HCEC 1CT (cell line): ENCODE measurements around the gene COL6A1.

Experiments
- DNase-seq: peaks from one replicate; pipeline ENCODE4 v3.0.0-alpha.2; 2017

COL6A1 gene

GRCh38 chr21:45981151-45982091 is at the start of gene COL6A1:
TSS of gene COL6A1 (plus strand) at chr21:45981770. CDS start at chr21:45981851, 81 bp downstream.
- peak; percentile 89 for DNase-seq

DNA sequence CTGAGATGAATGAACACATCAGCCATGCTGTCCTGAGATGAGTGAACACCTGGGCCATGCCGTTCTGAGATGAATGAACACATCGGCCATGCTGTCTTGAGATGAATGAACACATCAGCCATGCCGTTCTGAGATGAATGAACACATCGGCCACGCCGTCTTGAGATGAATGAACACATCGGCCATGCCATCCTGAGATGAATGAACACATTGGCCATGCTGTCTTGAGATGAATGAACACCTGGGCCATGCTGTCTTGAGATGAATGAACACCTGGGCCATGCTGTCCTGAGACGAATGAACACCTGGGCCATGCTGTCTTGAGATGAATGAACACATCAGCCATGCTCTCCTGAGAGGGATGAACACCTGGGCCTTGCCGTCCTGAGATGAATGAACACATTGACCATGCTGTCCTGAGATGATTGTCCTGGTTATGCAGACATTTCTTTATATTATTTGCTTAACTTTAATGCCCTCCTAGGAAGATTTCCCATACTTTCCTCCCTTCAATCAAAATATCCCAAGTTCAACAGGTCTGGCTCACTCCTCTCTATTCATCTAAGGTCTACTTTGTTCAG is 48.6 kb upstream of the COL6A1 start:
- no peak for DNase-seq

- no peak for DNase-seq
Measured at GRCh38 chr21:45934085-45934484, 47.5 kb upstream of the COL6A1 start.

GRCh38 chr21:45934554-45934953 is 47.0 kb upstream of the COL6A1 start:
- DNase-seq = no peak

DNA sequence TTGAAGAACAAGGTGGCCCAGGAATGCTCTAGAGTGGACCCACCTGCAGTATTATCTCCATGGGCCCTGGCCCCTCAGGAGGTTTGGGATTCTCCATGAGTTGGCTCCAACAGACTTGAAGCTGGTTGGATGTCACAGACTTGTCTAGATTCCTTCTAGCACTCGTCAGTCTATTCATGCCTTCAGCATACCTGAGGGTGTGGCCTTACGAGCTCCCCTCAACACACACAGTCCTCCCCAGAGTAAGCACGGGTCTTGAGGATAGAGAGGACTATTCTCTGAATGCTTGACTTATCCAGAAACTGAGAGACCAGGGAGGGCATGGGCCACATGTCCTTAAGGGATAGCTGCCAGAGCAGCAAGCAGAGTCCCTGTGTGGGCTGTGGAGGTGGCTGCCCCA is 45.9 kb upstream of the COL6A1 start:
- DNase-seq = no peak

DNA sequence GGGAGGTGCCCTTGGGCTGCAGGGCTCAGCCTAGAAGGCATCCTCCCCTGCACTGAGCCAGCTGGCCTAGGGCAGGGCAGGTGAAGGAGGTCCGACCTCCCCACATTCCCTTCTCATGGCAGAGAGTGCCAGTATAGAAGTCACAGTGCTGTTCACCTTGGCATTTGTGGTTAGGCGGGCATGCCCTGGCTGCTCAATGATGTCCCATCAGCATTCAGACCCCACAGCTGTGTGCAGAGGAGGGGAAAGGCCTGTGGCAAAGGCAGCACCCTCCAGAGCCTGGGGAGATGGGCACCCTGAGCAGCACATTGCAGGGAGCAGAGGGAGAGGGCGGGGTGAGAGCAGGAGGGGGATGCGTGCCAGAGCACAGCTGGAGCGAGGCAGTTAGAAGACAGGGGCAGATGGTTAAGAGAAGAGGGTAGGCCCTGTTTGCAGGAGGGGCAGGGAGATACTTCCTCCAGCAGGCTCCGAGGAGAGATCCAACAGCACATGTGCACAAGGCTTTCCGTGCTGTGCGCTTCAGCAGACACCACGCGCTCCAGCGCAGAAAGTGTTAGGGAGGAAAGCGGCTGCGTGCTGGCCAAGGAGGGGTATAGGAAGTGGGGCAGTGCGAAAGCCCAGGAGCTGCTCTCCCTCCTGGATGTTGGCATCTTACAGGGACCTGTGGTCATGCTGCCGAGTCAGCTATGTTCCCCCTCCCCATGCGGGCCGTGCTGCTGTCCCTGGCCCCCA is 43.7 kb upstream of the COL6A1 start:
- no peak for DNase-seq

DNA sequence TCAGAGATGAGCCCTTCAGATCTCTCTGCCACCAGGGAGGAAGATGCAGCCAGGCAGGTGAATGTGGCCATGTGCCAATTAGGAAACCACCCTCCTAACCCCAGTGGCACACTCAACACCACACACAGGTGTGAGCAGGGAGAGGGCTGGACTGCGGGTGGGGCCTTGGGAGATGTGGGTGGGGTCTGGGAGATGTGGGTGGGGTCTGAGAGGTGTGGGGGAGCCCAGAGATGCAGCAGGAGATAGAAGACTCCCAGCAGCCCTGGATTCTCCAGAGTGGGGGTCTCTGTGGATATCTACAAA is 43.2 kb upstream of the COL6A1 start:
- DNase-seq = no peak

DNA sequence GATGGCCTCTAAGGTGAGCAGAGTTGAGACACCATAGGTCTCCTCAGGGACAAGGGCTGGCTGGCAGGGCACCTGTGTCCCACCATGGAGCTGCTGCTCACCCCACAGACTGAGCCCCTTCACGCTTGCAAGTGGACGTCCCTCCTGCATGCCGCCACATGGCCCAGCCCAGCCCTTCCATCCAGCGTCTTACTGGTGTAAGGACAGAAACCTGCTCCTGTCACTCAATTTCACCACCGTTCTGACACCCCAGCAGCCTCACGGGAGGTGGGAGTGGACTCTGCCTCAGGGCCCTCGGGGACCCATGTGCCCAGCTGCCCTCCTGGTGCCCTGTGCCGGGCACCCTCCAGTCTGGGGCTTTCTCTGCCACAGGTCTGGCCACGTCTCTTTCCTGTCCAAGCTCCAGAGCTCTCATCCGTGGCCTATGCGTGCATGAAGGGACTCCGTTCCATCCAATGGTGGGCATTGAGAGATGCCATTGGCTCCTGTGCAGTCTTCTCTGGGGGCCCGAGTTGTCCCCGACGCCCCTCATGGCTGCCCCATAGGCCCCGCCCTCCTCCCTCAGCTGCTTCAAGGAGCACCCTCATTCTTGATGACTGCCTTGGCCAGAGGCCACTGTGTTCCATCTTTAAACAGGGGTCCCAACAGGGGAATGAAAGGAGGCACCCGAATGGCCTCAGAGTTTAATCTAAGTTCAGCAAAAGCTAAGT is 42.6 kb upstream of the COL6A1 start:
- no peak for DNase-seq

DNA sequence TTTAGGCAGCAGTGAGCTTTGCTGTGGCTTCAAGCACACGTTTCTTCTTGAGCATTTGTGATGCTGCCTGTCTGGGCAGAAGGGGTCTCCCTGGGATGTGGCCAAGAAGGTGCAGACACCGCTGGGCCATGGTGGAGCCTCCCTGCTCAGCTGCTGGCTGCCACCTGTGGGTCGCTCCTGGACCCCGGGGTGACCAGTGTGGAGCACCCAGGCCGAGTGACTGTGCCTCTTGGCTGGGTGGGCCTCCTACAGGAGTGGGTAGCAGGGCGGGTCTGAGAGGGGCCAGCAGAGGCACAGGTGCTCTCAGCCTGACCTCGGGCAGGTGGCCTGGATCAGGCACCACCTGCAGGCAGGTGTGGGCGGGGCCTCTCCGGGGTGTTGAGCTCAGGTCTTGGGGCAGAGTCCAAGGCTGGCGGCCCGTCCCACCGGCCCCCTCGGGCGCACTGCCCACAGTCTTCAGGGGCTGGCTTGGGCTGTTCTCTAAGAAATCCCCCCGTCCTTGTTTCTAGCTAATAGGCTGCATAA is 42.0 kb upstream of the COL6A1 start:
- DNase-seq = no peak

- no peak for DNase-seq
Measured at GRCh38 chr21:45940091-45940490, 41.5 kb upstream of the COL6A1 start.

DNA sequence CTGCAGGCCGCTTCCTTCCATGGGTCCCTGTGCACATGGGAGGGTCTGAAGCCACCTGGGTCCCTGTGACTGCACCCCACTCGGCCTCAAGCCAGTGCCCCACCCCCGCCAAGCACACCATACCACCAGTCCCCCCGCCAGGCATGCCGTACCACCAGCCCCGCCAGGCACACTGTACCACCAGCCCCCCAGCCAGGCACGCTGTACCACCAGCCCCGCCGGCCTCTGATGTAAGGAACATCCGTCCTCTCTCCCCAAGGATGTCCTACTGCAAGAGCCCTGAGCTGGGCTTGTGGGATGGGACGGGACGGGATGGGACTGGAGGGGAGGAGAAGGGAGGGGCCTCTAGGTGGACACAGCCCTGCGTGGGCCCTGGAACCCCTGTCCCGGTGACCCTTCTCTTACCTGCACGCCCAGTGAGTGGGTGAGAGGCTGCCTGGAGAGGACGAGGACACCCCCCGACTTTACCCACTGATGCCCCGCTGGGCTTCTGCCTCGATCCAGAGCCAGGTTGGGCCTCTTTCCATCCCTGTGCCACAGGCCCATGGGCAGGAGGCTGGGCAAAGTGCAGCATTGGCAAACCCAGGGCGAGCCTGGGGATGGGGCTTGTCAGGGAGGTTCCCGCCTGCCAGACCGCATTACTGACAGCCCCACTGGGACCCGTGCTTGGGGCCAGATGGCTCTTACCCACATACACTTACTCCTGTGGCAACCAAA is 40.8 kb upstream of the COL6A1 start:
- no peak for DNase-seq

- DNase-seq = no peak
Measured at GRCh38 chr21:45941338-45941710, 40.2 kb upstream of the COL6A1 start.

DNA sequence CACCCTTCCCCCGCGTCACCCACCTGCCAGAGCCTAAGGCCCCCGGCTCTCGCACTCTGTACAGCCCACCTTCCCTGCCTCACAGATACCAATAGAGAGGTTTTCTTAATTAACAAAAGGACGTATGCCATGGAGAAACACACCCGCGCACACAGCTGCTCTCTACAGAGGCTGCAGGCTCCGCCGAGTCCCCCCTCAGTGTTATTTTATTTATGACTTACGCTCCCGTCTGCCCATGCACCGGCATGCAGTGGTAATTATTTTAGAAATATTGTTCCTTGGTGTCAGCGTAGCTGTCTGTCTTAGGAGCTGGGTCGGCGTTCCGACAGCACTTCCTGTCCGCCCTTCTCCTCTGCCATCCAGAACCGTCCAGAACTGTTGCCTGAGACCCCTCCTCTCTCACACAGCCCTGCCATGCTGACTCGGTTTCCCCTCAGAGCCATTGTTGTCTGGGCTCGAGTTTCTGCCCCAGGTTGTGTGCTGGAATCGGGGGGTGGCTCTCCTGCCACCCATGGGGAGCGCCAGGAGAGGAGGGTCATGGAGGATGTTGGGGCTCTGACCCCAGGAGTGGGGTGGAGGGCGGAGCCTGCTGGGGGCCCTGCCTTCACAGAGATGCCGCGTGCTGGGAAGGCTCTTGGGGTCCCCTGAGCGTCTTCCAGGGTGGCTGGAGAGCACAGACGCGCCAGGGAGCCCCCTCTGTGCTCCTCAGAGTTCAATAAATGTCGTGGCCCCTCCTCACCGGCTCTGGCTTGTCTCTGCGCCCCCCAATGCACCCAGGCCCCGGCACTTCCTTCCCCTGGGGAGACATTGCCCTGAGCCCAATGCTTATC is 39.6 kb upstream of the COL6A1 start:
- no peak for DNase-seq

- no peak for DNase-seq
Measured at GRCh38 chr21:45942755-45943629, 38.6 kb upstream of the COL6A1 start.

- no peak for DNase-seq
Measured at GRCh38 chr21:45943630-45944540, 37.7 kb upstream of the COL6A1 start.

DNA sequence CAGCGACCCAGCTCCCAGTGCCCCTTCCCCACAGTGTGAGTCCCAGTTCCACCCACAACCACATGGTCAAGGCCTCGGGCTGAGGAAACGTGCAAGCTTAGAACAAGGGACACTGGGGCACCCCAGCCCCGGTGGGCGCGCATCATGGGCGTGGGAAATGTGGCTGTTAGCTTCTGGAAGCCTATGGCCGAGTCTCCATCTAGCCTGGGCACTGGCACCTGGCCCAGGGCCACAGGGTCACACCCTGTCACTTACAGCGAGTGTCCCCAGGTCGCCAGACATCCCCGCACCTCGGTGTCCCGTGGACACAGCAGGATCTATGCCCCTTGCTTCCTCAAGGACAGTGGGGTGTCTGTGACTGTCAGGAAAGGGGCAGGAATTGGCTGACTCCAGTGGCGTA is 37.0 kb upstream of the COL6A1 start:
- no peak for DNase-seq

GRCh38 chr21:45945066-45945867 is 36.3 kb upstream of the COL6A1 start:
- no peak for DNase-seq

- no peak for DNase-seq
Measured at GRCh38 chr21:45945868-45946210, 35.7 kb upstream of the COL6A1 start.

GRCh38 chr21:45947296-45947695 is 34.3 kb upstream of the COL6A1 start:
- DNase-seq = no peak
